GM12878 (cell line): Measurements from ENCODE around the gene PF4V1. TPM values are rescaled to one million over a fixed set of nuclear protein-coding genes. Genes with fewer than 3 reads are reported as not detected.

ENCODE experiments used
- ATAC-seq: fragments of 200-7000 bp; cut with Tn5 transposase; 3 replicates; pipeline ENCODE4 v1.9.1; 2020; ENCODE audit warnings: mild to moderate bottlenecking, moderate library complexity
- BruUV-seq: library from RNA; stranded (reverse); fragments of 400-500 nt; replicated peaks from 2 replicates; lab custom pipeline; 2021; lab: Mats Ljungman, UMichigan
- CTCF ChIA-PET: fragments of 300-600 bp; sonication (Branson Sonifier 250); formaldehyde crosslinking; extraction: SDS; loops from one replicate; lab custom pipeline; 2021; ENCODE audit warnings: inconsistent platforms; lab: Yijun Ruan, JAX
- POLR2A ChIA-PET: fragments of 350-600 bp; formaldehyde crosslinking; extraction: SDS; loops from one replicate; lab custom pipeline; 2021; ENCODE audit warnings: inconsistent platforms; lab: Charles Lee
- RAD21 ChIA-PET: fragments of 300-600 bp; sonication (Branson Sonifier 250); formaldehyde crosslinking; loops from one replicate; lab custom pipeline; 2023; ENCODE audit warnings: antibody characterized with exemption; ENCODE audit not compliant: unreplicated experiment; lab: Charles Lee
- SMC1A ChIA-PET: fragments of 300-600 bp; sonication (Branson Sonifier 250); formaldehyde crosslinking; loops from one replicate; lab custom pipeline; 2023; ENCODE audit not compliant: unreplicated experiment, uncharacterized antibody; lab: Charles Lee
- DNase-seq: peaks from one replicate; pipeline ENCODE4 v3.0.0-alpha.2; 2011; ENCODE audit warnings: low read depth, low spot score
- FAIRE-seq: peaks from 3 replicates; lab custom pipeline; 2011; peaks lifted over from hg19 to GRCh38; lab: Jason Lieb, UNC
- H2AFZ ChIP-seq: 2 replicates; pipeline ENCODE4 v1.6.0; 2011; ENCODE audit warnings: low read depth, low read length, control low read depth; ENCODE audit not compliant: control insufficient read depth
- H3K27ac ChIP-seq: 2 replicates; pipeline ENCODE4 v1.5.1; 2011; ENCODE audit warnings: control low read depth; ENCODE audit not compliant: control insufficient read depth, insufficient read depth
- H3K27me3 ChIP-seq, 2 experiments: replicated peaks in 1 of 2; 2 replicates each; pipeline versions ENCODE4 v1.6.0 to v1.6.1; 2011; ENCODE audit warnings: low read length in 1 of 2; ENCODE audit not compliant: control insufficient read depth in 2 of 2, insufficient read depth in 2 of 2
- H3K36me3 ChIP-seq, 2 experiments: 2 replicates each; pipeline ENCODE4 v1.5.1; 2011; ENCODE audit warnings: low read length in 1 of 2; ENCODE audit not compliant: control insufficient read depth in 2 of 2, insufficient read depth in 2 of 2
- H3K4me1 ChIP-seq: 2 replicates; pipeline ENCODE4 v1.6.1; 2011; ENCODE audit warnings: mild to moderate bottlenecking, low read length, moderate library complexity, mixed read lengths; ENCODE audit not compliant: control insufficient read depth, insufficient read depth
- H3K4me2 ChIP-seq: 2 replicates; pipeline ENCODE4 v1.6.0; 2011; ENCODE audit warnings: control low read depth; ENCODE audit not compliant: control insufficient read depth, insufficient read depth
- H3K4me3 ChIP-seq: fragments of 200-600 bp; sonication (generic); 2 replicates; pipeline ENCODE4 v1.5.1; 2016
- H3K79me2 ChIP-seq: 2 replicates; pipeline ENCODE4 v1.6.0; 2011; ENCODE audit warnings: low read length; ENCODE audit not compliant: control insufficient read depth, insufficient read depth
- H3K9ac ChIP-seq: 2 replicates; pipeline ENCODE4 v1.8.0; 2011; ENCODE audit warnings: low read length, control low read depth, mixed read lengths; ENCODE audit not compliant: control insufficient read depth, insufficient read depth
- H3K9me3 ChIP-seq: replicated peaks from 3 replicates; pipeline ENCODE4 v1.5.1; 2011; ENCODE audit warnings: mild to moderate bottlenecking, low read length; ENCODE audit not compliant: control insufficient read depth, insufficient read depth
- H4K20me1 ChIP-seq: 2 replicates; pipeline ENCODE4 v1.6.0; 2011; ENCODE audit not compliant: control insufficient read depth, insufficient read depth
- ATF3 ChIP-seq: IDR thresholded peaks from 2 replicates; pipeline ENCODE4 v1.6.1; 2011; ENCODE audit warnings: low read depth, mild to moderate bottlenecking, low read length, moderate library complexity, borderline replicate concordance; ENCODE audit errors: extremely low read depth
- CREM ChIP-seq: IDR thresholded peaks from 2 replicates; pipeline ENCODE4 v1.6.1; 2014; ENCODE audit warnings: antibody characterized with exemption, low read depth
- CUX1 ChIP-seq: IDR thresholded peaks from 2 replicates; pipeline ENCODE4 v1.6.1; 2012; ENCODE audit warnings: improper control_type of control experiment, low read depth, low read length; ENCODE audit not compliant: insufficient replicate concordance
- DPF2 ChIP-seq: fragments of 450-650 bp; IDR thresholded peaks from 2 replicates; pipeline ENCODE4 v1.6.1; 2017; ENCODE audit warnings: mild to moderate bottlenecking
- MYC ChIP-seq: IDR thresholded peaks from 2 replicates; pipeline ENCODE4 v1.6.1; 2011; ENCODE audit warnings: mild to moderate bottlenecking, low read length, moderate library complexity, inconsistent platforms; ENCODE audit not compliant: insufficient read depth, insufficient replicate concordance, insufficient read length, severe bottlenecking
- NFXL1 ChIP-seq: fragments of 450-650 bp; IDR thresholded peaks from 2 replicates; pipeline ENCODE4 v1.6.1; 2017; ENCODE audit warnings: antibody characterized with exemption, mild to moderate bottlenecking, borderline replicate concordance
- ZBTB33 ChIP-seq: fragments of 450-650 bp; IDR thresholded peaks from 2 replicates; pipeline ENCODE4 v1.6.1; 2017; ENCODE audit warnings: mild to moderate bottlenecking
- WGBS: methylation state at CpG from one replicate; pipeline ENCODE4 v1.1.6; 2016; ENCODE audit warnings: low lambda C conversion rate; ENCODE audit not compliant: insufficient replicate concordance, insufficient coverage; ENCODE audit errors: missing lambda C conversion rate; 5-methylcytosine and 5-hydroxymethylcytosine counted together
- in situ Hi-C: fragments of 300-500 bp; cut with MboI; formaldehyde crosslinking; loops from 9 replicates; pipeline ENCODE4 v1.14.3; 2018; ENCODE audit warnings: mixed read lengths
- intact Hi-C: fragments of 100-400 bp; cut with micrococcal nuclease; formaldehyde crosslinking; loops from one replicate; pipeline ENCODE4 v1.14.2; 2022; ENCODE audit not compliant: unreplicated experiment
- polyA plus RNA-seq, 11 experiments: library from polyadenylated mRNA; depleted of rRNA in 4 of 11; unstranded in 6 of 11; stranded (reverse) in 5 of 11; fragments of >200 nt; fragmentation: Nextera tagmentation in 4 of 11; fragmentation: Illumina TruSeq in 1 of 11; extraction: Ambion mirVana in 4 of 11; extraction: Trizol in 1 of 11; gene quantifications; 1 replicate in 1 of 11; 2 replicates in 10 of 11; pipeline versions ENCODE4 v1.2.1 to v1.2.3, GENCODE V29; 2011 to 2016; ENCODE audit warnings: inconsistent platforms in 2 of 11, missing spikeins in 2 of 11, low read depth in 1 of 11
- total RNA-seq, 4 experiments: library from RNA; depleted of rRNA in 3 of 4; stranded (reverse); fragments of >200 nt in 3 of 4; fragmentation: Illumina TruSeq in 1 of 4; extraction: Trizol in 1 of 4; gene quantifications; 2 replicates each; pipeline versions ENCODE4 v1.2.1 to v1.2.3, GENCODE V29; 2013 to 2021

Gene PF4V1
- total and polyA plus RNA-seq, 10 of the 15 experiments (the other 5 are each of a cell fraction or from before 2014, with no cell fraction given) = not detected

GRCh38 chr4:73848183-73848777, 4.8 kb upstream of the PF4V1 start (continued):
- TF ChIP-seq MYC = no peak
- no peak for TF ChIP-seq ZBTB33
- TF ChIP-seq, all 136 proteins: peak for 0

DNA sequence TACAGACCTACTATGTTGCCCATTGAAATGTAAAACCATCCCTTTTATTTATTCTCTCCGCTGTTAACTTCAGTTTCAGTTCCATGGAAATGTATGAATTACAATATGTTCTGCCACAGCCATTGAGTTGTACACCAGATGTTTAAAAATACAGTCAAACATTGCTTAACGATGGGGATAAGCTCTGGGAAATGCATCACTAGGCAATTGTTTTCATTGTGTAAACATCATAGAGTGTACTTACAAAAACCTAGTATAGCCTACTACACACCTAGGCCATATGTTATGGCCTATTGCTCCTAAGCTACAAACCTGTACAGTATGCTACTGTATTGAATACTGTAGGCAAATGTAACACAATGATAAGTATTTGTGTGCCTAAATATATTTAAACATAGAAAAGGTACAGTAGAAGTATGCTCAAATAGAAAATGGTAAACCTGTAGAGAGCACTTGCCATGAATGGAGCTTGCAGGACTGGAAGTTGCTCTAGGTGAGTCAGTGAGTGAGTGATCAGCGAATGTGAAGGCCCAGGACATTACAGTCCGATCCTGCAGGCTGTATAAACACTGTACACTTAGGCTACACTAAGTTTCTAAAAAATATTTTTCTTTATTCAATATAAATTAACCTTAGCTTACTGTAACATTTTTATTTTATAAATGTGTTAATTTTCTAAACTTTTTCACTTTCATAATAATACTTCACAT, 2.7 kb upstream of the PF4V1 start:
- no peak overlapping the region for H3K4me3 ChIP-seq
- ATAC-seq (no peak), FAIRE-seq (no peak), DNase-seq (no peak)
- in situ Hi-C loops = no loop called here
- no peaks in the 10 kb centered on the region for H3K4me1 ChIP-seq
- POLR2A ChIA-PET = no interaction called here
- no peaks in the 10 kb centered on the region for H3K36me3 ChIP-seq
- CTCF ChIA-PET = interaction anchor here (2.1 kb wide), 1 partner anchor 9 kb away, joined by 7 read pairs; no protein-coding TSS in a partner anchor
- H3K9ac ChIP-seq = no peak overlapping the region
- SMC1A ChIA-PET = interaction anchor here (0.8 to 1.1 kb wide), 3 partner anchors 10 to 115 kb away, joined by 3 to 5 read pairs (median 4); no protein-coding TSS in a partner anchor
- 7% methylated on average over 4 of the region's 4 CpGs for WGBS
- RAD21 ChIA-PET = no interaction called here
- no peaks in the 10 kb centered on the region for H3K9me3 ChIP-seq
- TF ChIP-seq DPF2 (no peak), CUX1 (no peak), NFXL1 (no peak), ATF3 (no peak), CREM (no peak), MYC (no peak)
- H3K79me2 ChIP-seq = no peaks in the 10 kb centered on the region
- BruUV-seq = no TSS peak
- no peak overlapping the region for H2AFZ ChIP-seq
- H3K27me3 ChIP-seq = no peaks in the 10 kb centered on the region; a peak in 1 of 4 replicates
- no peak overlapping the region for H3K27ac ChIP-seq
- H4K20me1 ChIP-seq = no peaks in the 10 kb centered on the region
- intact Hi-C loops = no loop called here
- H3K4me2 ChIP-seq = no peak overlapping the region
